Breast epithelium (tissue), 3 donors: ENCODE measurements around the gene PLA2G4D.

Source experiments
- POLR2A ChIP-seq: fragments of 450-650 bp; IDR thresholded peaks from one replicate; pipeline ENCODE4 v1.6.1; 2016; ENCODE audit warnings: antibody characterized with exemption, mild to moderate bottlenecking, moderate library complexity
- TF ChIP-seq, protein P1 (sequence below), 3 donors: fragments of 450-650 bp; IDR thresholded peaks; one replicate each; pipeline ENCODE4 v1.5.1; 2016 to 2017; ENCODE audit warnings: antibody characterized with exemption in 3 of 3, mild to moderate bottlenecking in 3 of 3, moderate library complexity in 3 of 3

DNA sequence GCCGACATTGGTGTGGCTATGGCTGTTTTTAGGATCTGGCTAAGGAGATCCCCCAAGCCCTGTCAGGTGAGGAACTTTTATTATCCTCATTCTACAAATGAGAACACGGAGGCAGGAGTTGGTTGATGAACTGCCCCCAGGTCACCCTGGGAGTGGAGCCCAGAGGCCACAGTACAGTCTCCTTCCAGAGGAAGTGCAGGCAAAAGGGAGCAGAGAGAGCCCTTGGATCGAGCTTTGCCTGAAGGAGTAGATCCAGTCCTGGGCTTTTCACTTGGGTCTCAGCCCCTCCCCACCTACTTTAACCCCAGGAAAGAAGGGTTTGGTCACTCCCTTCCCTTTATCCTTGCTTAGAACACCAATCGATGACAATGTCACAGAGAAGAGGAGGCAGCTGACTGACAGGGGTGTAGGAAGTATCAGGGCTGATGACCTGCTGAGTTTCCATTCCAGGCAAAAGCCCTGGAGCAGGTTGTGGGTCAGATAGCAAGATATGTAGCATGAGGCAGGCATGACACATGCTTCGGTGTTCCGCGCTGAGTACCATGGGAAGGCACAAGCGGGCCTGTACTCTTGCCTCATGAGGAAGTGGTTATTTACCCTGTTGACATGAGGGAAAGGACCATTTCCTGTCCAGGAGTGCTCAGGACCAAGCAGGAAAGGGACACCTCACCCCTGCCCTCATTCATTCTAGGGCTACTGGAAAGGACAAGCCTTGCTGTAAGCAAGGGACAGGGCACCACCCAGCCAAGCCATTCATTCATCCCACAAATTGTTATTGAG, 5.8 kb upstream of the PLA2G4D start:
- TF ChIP-seq, protein P1, sequence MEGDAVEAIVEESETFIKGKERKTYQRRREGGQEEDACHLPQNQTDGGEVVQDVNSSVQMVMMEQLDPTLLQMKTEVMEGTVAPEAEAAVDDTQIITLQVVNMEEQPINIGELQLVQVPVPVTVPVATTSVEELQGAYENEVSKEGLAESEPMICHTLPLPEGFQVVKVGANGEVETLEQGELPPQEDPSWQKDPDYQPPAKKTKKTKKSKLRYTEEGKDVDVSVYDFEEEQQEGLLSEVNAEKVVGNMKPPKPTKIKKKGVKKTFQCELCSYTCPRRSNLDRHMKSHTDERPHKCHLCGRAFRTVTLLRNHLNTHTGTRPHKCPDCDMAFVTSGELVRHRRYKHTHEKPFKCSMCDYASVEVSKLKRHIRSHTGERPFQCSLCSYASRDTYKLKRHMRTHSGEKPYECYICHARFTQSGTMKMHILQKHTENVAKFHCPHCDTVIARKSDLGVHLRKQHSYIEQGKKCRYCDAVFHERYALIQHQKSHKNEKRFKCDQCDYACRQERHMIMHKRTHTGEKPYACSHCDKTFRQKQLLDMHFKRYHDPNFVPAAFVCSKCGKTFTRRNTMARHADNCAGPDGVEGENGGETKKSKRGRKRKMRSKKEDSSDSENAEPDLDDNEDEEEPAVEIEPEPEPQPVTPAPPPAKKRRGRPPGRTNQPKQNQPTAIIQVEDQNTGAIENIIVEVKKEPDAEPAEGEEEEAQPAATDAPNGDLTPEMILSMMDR (IDR thresholded peaks at IDR 0.05) = no peak
- TF ChIP-seq POLR2A = no peak
